Endometrial microvascular endothelial cells (primary cell): ENCODE data around the gene HDAC4. TPM values are rescaled to one million over a fixed set of nuclear protein-coding genes. Genes with fewer than 3 reads are reported as not detected.

ENCODE experiments used
- in situ Hi-C: cut with HindIII; loops from 2 replicates; pipeline ENCODE4 v1.10.0; 2017; ENCODE audit warnings: low sequenced_read_pairs, low pct_unique_long_range_greater_than_20kb; ENCODE audit errors: inconsistent ontology term
- total RNA-seq: library from RNA; depleted of rRNA; stranded (reverse); fragments of >200 nt; gene quantifications from one replicate; pipeline ENCODE4 v1.2.3, GENCODE V29; 2015; ENCODE audit errors: inconsistent ontology term

The HDAC4 gene
- total RNA-seq, 1 donor from 2014 or later: 27.4 TPM

- in situ Hi-C loops: no loop called here
Observed at GRCh38 chr2:239111401-239112100, 289.3 kb downstream of the HDAC4 start.

GRCh38 chr2:239110595-239111048 lies 290.2 kb downstream of the HDAC4 start:
- in situ Hi-C loops: no loop called here

GRCh38 chr2:239109928-239110545 lies 290.8 kb downstream of the HDAC4 start:
- in situ Hi-C loops: no loop called here

- in situ Hi-C loops: no loop called here
Observed at GRCh38 chr2:239109041-239109927, 291.5 kb downstream of the HDAC4 start.

GRCh38 chr2:239108459-239108858 lies 292.4 kb downstream of the HDAC4 start:
- in situ Hi-C loops: no loop called here

DNA sequence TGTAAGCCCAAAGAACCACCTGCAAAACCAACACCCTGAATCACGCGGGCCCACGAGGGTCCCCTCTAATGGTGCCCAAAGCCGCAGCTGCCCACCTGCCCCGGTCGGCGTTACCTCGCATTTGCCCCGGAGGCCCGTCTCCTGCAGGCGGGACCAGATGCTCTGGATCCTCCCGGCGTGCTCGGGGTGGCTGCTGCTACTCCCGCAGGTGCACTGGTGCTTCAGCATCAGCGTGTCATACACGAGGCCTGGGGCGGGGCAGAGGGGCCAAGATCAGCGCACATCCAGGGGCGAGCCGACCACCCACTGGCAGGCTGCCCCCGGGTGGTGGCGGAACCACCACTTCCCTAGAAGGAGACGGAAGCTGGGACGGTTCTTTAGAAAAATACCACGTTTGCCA lies 292.9 kb downstream of the HDAC4 start:
- in situ Hi-C loops: no loop called here

- in situ Hi-C loops: no loop called here
Observed at GRCh38 chr2:239106966-239107365, 293.9 kb downstream of the HDAC4 start.

GRCh38 chr2:239106314-239106908 lies 294.4 kb downstream of the HDAC4 start:
- in situ Hi-C loops: no loop called here

- in situ Hi-C loops: no loop called here
Observed at GRCh38 chr2:239105234-239105633, 295.6 kb downstream of the HDAC4 start.

DNA sequence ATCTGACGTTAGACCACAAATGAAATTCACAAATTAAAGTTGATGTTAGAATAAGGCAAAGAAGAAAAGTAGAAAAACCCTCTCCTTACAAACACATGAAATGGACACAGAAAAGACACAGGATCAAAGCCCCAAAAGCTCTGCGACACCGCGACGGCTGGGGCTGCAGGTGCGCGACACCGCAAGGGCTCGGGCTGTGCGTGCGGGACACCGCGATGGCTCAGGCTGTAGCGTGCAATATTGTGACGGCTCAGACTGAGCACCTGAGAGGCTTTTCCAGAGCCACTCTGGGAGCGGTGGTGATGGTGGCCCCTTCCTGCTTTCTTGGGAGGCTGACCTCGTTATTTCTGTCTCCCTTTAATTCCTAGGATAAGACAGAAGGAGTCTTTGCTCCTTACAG lies 296.0 kb downstream of the HDAC4 start:
- in situ Hi-C loops: no loop called here

GRCh38 chr2:239103125-239104098 lies 297.4 kb downstream of the HDAC4 start:
- in situ Hi-C loops: no loop called here

- in situ Hi-C loops: no loop called here
Observed at GRCh38 chr2:239102266-239102665, 298.6 kb downstream of the HDAC4 start.

- in situ Hi-C loops: no loop called here
Observed at GRCh38 chr2:239101807-239102206, 299.0 kb downstream of the HDAC4 start.

DNA sequence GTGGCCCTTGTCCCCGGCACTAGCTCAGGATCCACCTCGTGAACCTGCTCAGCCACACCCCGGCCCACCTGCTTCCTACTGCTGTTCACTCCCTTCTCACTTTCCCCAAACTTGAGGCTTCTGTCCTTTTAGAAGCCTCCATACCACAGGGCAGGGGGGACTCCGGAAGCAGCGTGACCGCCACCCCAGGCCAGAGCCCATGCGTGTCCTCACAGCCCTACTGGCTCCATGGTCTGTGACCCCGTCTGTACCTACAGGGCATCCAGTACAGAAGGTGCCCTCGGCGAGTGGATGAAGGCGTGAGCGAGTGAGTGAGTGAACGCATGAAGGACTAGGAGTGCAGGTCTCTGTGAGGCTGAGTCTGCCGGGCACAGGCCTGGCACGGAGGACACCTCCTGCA lies 299.7 kb downstream of the HDAC4 start:
- in situ Hi-C loops: no loop called here

DNA sequence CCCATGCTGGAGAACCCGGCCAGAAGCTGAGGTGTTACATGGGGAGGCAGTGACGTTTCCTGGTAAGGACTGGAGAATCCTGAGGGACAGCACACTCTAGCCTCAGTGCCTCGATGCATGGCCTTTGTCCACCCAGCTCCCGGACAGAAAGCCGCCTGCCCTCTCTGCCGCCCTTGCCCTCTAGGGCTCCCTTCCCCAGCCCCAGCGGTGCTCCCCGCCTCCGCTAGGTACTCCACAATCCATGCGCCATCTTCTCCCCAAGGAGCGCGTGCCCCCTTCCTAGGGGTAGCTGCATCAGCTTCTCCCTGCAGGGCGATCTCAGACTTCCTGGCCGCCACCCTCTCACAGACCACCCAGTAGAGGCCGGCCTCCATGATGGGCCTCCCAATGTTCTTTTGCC lies 301.3 kb downstream of the HDAC4 start:
- in situ Hi-C loops: no loop called here

DNA sequence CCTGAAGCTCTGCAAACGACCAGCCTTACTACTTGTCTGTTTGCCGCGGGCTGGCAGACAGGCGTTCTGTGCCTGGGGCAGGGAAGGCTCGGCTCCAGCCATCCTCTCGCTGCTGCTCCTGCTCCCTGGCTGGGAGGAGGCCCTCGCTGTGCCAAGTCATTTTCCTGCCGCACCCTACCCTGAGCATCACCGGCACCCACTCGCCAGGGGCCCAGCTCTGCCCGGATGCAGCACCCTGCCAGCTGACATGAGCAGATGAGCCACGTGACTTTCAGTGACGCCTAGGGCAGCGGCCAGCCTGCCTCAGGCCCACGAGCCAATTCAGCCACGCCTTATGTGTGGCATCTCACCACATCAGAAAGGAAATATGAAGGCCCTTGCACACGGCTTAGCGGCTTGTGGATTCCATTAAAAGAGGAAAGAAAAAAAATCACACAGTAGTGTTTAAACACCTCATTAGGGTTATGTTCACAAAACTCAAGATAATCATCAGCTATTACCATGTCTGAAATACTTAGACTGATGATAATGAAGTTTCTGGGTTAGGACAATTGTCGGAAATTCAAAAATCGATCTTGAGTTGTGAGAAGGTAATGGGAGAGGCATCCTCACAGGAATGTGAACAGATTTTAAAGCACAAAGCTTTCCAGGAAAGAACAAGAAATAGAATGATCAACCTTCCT lies 302.4 kb downstream of the HDAC4 start:
- in situ Hi-C loops: no loop called here

GRCh38 chr2:239097428-239097696 lies 303.5 kb downstream of the HDAC4 start:
- in situ Hi-C loops: no loop called here
